NCI-H1105 treated with DMSO at 0.1 percent for 48 hours (cell line): Measurements from ENCODE around the gene BOK.
"Not testable (repeated sequence)": the region's sequence is repeated elsewhere in the genome, so short reads cannot be mapped to it uniquely, and the experiment has no call there.

Experiments used
- DNase-seq: peaks from one replicate; lab custom pipeline; 2025; lab: John Stamatoyannopoulos, UW

Gene BOK

DNA sequence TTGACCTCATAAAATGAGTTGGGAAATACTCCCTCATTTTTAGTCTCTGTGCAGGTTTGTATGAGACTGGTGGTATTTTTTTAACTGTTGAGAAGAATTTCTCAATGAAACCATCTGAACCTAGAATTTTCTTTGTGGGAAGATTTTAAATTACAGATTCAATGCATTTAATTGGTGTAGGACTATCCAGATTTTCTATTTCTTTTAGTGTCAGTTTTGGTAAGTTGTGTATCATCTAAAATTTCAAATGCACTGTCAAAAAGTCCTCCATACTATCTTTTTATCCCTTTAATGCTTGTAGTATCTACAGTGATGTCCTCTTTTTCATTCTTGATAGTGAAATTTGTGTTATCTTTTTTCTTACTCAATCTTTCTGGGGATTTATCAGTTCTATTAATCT lies 1.8 kb upstream of the BOK start:
- no peak for DNase-seq

DNA sequence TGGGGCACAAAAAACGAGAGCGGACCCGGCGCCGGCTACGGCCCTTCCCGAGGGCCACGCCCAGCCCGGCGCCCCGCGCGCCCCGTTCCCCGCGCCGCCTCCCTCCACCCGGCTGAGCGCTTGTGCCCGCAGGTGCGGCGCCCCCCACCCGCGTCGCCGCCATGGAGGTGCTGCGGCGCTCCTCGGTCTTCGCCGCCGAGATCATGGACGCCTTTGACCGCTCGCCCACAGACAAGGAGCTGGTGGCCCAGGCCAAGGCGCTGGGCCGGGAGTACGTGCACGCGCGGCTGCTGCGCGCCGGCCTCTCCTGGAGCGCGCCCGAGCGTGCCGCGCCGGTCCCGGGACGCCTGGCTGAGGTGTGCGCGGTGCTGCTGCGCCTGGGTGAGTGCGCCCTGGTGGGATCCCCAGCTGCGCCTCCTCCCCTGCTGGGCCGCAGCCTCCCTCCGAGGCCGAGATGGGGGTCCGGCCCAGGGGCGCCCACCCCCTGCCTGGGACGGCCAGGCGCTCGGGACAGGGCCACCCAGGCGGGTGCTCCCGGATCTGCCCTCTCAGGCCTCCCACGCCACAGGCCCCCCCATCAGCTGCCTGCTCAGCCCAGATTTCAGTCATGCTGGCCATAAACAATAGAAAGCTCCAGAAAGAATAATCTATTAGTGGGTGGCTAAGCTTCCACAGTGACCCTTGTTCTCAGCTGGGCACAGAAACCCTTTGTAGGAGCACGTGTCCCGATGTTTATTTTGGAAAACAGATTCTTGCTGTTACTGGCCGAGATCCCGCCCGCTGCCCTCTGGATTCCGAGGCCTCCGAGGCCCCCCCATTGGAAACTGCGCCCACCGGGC lies 997 bp downstream of the BOK start:
- DNase-seq, result no peak

DNA sequence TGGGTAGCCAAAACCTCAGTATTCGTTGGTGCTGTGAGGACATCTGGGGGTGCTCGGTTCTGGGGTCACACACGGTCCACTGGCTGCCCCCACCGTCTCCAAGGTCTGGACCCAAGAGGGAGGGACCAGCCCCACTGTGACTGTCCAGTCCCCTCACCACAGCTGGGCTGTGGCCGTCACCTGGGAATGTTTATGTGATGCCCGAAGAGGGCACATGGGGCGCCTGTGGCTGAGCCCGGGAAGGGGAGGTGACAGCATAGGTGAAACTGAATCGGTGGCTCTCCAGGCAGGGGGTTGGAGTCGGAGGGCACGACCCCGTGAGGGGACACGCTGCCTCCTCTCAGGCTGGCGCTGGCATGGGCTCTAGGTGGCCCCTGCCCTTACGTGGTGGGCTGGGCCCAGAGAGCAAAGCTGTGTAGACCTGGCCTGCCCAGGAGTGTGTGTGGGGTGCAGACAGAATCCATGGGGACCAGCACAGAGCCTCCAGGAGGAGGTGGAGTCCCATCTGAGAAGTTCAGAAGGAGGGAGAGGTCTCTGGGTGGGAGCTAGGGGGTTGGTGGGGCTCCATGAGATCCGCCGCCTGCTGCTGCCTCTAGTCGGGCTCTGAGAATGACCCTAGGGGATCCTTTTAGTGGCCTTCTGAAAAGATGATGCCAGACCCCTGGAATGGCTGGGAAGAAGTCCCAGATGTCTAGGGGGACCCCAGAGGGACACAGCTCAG lies 1.8 kb downstream of the BOK start:
- no peak for DNase-seq

DNA sequence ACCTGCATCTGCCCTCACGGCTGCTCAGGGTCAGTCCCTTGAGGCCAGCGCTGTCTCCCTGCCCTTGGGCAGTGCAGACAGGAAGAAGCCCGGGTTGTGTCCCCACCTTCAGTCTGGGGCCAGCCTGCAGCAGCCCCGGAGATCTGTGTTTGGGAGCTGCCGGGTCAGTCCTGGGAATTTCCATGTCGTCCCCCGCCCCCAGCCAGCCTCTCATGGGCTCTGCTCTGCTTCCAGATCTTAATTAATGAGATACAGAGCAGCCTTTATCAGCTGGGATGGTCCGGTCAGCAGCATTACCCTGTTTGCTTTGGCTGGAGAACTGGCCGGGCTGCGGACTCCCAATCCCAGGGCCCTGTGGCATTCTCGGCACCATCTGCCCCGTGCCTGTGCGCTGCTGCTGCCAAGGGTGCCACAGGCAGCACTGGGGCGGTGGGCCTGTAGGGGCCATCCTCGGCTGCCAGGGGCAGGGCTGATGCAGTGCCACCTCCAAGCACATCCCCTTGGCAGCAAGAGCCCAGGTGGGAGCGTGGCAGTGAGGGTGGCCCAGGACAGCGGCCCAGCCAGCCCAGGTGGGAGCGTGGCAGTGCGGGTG lies 2.4 kb downstream of the BOK start:
- no peak for DNase-seq

DNA sequence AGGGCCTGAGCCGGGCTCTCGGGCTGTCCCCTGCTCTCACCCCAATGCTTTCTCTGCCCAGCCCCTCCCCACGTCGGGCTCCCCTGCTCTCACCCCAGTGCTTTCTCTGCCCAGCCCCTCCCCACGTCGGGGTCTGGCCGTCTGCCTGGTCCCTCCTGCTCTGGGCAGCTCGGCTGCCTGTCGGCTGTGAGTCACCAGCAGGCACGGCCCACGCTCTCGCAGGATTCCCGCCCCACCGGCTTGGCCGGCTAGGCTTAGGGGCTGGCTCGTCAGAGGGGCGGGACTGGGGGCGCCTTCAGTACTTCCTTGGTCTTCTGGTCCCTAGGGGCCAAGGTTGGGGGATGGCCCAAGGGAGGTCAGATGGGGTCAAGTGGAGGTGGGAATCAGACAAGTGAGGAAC lies 3.3 kb downstream of the BOK start:
- no peak for DNase-seq

DNA sequence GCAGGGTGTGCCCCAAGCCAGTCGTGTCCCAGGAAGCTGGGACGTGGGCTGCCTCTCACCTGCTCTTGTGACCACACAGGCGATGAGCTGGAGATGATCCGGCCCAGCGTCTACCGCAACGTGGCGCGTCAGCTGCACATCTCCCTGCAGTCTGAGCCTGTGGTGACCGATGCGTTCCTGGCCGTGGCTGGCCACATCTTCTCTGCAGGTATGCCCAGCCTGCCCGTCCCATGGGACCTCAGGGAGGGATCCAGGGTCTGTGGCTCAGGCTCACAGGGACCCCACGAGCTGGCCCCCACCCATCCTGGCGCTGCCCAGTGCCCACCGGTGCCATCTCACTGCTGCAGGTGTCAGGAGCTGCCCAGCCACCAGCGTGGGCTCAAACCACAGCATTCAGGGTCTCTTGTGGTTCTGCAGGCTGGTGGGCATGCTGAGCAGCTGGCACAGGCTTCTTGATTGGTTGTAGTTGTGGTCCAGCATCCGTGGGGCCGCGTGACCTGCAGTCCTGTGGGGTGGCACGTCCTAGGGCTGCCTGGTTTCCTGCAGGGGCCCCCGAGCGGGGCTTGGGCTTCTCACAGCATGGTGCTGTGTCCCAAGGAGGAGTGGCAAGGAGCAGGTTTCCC lies 3.8 kb downstream of the BOK start:
- DNase-seq, result no peak

DNA sequence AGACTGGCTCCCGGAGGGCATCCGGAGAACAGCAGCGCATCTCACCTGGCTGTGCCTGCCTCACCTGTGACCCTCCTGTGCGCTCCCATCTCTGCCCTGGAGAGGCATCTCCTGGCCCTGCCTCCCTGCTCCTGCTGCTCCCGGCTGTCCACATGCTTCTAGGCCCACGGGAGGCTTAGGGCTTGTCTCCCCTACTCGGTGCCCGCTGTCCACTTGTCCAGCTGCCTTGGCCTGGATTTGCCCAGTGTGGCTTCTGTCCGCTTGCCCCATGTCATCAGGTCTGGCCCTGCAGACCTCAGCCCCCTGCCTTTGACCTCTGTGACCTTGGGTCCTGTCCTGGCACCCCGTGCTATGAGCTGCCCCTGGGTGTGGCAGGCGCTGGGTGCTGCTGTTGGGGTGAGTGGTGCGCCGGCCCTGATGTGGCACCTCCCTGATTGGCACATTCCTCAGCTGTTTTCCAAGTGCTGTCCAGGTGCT lies 4.5 kb downstream of the BOK start:
- DNase-seq, result no peak

DNA sequence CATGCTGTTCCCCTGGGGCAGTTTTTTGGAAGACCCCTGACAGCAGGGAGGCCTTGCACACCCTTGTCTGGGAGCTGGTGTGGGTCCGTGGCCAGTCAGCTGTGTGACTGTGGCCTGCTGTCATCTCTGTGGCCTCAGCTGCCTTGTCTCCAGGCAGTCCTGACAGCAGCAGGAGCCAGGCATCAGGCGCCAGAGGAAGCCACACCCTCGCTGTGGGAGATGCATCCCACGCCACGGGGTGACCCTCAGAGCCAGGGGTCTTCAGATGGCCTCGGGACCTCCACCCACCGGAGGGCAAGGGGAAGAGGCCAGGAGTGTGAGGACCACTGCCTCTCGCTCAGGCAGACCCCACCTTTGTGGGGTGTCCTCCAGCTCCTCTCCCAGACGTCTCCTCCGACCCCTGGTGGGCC lies 5.0 kb downstream of the BOK start:
- no peak for DNase-seq

DNA sequence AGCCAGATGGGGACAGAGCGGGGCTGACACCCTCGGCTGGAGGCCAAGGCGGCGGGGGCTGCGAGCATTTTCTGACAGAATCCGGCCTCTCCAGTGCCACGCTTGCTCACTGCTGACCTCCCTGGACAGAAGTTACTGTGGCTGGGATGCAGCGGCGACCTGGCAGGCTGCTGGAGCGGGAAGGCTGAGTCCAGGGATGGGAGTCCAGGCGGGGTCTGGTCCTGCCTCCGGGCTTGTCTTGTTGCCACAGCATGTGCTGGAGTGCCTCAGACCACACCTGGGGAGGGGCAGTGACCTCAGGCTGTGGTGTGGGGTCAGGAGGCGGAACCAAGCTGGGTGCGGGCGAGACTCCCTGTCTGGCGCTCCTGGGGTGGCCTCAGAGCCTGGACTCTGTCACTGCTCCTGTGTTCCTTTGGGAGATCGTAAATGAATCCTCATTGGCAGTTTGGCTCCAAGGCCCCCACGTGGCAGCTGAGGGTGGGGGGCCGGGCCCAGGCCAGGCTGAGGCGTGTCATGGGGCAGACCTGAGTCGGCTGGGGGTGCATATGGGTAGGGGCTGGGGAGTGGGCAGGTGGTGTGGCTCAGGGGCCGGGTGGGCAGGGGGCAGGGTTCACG lies 5.5 kb downstream of the BOK start:
- DNase-seq, result no peak

DNA sequence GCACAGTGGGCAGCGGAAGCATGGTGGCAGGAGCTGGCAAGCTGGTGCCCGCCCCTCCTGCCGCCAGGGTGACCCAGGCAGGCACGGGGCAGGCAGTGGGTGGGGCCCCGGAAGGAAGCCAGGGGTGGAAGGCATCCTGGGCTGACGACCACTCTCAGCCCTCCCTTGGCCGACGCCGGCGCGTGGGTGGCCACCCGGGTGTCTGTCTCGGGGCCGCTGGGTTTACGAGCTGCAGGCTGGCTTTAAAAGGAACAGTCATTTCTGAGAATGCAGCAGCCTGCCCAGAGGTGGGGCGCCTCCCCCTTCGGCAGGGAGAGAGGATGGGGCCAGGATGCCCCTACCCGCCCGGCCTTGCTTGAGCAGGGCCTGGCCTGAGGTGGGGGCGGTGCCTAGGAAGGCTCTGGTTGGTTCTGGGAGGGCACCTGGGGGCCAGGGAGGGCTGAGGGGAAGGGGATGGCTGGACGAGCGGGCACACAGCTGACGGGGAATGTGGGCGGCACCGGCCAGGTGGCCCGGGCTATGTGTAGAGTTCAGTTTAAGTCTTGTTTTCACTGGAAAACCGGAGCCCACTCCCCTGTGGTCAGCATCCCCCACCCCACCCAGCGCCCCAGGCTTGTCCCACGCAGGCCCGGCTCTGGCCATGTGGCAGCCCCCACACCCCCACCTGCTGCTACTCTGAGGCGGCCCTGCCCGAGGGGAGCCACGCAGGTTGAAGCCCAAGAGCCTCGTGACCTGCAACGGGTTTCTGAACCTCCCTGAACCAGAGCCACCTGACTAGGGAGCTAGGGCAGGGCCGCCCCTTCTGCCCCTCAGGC lies 6.3 kb downstream of the BOK start:
- DNase-seq, result no peak

DNA sequence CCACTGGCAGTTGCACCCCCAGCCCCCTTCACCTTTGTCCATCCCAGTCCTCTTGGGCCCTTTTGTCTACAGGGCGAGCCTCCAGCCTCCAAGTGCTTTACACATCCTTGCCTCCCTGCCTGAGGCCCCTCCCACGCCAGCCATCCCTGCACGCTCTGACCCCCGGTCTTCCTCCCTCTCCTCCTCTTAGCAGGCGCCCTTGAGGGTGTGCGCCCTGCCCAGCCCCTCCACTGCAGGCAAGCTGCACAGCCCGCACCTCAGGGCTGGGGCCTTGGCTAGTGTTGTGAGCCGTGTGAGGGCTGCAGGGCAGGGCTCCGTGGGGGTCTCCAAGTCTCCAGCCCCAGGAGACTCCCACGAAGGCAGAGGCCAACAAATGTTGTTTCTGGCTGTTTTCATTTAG lies 6.9 kb downstream of the BOK start:
- DNase-seq, result no peak

DNA sequence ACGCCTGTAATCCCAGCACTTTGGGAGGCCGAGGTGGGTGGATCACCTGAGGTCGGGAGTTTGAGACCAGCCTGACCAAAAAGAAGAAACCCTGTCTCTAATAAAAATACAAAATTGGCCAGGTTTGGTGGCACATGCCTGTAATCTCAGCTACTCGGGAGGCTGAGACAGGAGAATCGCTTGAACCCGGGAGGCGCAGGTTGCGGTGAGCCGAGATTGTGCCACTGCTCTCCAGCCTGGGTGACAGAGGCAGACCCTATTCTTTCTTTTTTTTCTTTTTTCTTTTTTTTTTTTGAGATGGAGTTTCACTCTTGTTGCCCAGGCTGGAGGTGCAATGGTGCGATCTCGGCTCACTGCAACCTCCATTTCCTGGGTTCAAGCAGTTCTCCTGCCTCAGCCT lies 7.5 kb downstream of the BOK start:
- DNase-seq, result not testable (repeated sequence)

DNA sequence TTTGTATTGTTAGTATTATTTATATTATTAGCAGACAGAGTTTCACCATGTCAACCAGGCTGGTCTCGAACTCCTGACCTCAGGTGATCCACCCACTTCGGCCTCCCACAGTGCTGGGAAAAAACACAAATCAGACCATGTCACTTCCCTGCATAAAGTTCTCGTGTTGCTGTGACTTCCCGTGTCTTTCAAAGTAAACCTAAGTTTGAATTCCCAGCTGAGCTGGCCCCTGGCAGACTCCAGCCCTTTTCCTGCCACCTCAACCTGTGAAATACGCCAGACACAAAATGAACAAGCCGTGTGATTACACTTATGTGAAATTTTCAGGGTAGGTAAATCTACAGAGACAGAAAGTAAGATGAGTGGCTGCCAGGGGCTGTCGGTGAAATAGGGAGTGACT lies 7.9 kb downstream of the BOK start:
- DNase-seq, result no peak

DNA sequence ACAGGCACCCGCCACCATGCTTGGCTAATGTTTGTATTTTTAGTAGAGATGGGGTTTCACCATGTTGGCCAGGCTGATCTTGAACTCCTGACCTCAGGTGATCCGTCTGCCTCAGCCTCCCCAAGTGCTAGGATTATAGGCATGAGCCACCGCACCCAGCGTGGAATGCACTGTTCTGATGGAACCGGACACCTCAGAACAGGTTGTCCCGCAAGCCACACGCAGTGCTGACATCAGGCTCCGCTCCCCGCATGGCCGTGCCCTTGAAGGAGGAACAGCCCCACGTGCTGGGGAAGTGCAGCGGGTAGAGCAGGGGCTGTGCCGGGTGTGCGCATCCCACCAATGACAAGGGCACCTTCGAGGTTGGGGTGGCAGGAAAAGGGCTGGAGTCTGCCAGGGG lies 8.7 kb downstream of the BOK start:
- not testable (repeated sequence) for DNase-seq

DNA sequence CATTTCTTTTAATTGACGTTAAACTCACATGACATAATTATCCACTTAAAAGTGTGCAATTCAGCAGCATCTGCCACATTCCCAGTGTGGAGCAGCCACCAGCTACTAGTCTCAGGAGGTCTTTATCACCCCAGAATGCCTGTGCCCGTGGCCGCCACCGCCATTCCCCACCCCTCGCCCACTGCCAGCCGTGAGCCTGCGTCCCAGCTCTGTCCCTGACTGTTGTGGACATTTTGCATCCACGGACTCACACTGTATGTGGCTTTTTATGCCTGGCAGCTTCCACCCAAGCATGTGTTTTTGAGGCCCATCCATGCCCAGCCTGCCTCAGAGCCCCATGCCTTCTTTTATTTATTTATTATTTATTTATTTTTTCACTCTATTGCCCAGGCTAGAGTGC lies 9.2 kb downstream of the BOK start:
- DNase-seq, result no peak

DNA sequence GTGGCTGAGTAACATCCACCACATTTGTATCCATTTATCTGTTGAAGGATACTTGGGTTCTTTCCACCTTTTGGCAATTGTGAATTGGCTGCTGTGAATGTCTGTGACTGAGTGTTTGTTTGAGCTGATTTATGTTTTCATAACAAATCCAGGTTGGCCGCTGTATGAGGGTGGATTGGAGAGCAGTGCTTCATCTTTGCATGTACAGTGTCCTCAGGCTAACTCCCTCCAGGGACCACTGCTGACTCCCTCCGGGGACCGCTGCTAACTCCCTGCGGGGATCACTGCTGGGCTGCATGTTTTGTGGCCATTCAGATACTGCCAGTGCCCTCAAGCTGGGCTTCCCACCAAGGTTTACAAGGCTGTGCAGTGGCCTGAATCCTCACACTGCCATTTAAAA lies 10.2 kb downstream of the BOK start:
- no peak for DNase-seq

DNA sequence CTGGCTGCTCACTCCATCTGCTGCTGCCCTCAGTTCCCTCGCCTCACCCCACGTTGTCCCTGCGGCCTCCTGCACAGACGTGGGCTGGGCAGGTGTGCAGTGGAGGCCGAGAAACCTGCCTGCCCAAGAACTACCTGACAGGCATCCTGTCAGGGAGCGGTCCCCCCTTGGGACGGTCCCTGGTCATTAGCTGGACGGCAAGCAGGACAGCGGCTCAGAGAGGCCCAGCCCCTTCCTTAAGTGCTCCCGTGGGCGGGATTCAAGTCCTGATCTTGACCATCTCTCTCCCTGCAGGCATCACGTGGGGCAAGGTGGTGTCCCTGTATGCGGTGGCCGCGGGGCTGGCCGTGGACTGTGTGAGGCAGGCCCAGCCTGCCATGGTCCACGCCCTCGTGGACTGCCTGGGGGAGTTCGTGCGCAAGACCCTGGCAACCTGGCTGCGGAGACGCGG lies 11.3 kb downstream of the BOK start:
- no peak for DNase-seq

DNA sequence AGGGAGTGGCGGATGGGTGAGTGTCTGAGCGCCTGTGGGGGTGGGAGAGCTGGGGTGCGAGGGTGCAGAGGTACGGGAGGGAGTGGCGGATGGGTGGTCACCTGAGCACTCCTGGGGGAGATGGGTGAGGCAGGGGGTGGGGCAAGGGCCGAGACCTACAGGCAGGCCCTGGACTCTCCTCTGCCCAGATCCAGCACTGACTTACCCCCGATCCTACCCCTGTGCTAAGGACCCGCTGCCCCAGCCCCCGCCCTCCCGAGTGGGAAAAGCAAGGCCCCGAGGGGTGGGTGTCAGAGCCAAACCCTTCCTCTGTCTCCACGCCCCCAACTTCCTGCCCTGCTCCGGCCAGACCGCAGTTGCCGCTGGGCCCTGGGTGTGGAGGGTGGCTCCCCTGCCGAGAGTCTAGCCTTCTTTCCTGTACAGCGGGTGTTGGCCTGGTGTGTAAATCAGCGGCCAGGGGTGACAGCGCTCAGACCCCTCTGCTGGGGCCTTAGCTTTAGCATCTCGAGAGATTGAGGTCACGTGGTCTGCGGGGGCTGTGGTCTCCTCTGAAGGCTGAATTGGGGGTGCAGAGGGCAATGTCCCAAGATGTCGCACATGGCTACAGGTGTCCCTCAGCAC lies 12.5 kb downstream of the BOK start:
- DNase-seq, result no peak

DNA sequence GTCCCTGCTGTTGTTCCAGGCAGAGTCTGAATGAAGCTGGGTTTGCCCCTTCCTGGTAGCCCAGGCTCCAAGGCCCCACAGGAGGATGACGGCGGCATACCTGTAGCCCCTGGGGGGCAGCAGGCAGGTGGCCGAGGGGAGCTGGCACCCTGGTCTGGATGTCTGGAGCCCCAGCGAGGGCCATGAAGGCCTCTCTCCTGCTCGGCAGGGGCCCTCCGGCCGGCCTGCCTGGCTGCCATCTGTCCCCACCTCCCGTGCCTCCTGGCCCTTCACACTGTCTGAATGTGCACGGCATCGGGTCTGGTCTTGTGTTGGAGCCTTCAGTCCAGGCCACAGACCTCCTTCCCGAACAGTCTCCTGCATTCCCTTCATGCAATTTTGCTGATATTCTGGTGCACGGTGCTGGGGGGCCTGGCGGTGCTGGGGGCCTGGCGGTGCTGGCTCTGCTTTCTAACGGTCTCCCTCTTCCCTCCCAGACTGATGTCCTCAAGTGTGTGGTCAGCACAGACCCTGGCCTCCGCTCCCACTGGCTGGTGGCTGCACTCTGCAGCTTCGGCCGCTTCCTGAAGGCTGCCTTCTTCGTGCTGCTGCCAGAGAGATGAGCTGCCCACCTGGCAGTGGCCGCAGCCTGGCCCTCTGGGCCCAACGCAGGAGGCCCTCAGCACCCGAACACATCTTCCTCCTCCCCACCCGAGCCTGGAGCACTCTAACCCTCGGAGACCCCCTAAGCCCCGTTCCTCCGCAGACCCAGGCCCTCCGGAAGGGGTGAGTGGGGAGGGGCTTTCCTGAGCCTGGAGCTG lies 13.5 kb downstream of the BOK start:
- no peak for DNase-seq
